ENCODE data around the gene KLHL29.

Gene KLHL29

DNA sequence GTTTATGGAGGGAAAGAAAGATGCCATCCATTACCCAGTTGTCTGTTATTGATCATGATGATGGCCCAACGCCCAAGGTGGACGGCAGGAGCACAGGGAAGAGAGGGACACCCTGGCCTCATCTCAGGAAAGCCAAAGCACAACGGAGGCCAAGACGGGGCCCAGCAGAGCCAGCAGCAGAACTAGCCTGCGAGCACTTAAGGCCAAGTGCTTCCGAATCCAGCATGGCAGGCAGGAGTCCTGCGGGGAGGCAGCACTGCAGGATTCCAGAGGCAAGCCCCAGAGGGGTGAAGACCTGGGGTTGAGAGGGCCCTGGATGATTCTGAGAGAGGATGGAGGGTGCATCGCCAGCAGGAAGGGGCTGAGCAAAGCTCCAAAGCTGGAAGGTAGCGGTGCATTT, 28.3 kb upstream of the KLHL29 start:
- no peak overlapping the region for H3K27ac ChIP-seq
- TF ChIP-seq, protein P1, sequence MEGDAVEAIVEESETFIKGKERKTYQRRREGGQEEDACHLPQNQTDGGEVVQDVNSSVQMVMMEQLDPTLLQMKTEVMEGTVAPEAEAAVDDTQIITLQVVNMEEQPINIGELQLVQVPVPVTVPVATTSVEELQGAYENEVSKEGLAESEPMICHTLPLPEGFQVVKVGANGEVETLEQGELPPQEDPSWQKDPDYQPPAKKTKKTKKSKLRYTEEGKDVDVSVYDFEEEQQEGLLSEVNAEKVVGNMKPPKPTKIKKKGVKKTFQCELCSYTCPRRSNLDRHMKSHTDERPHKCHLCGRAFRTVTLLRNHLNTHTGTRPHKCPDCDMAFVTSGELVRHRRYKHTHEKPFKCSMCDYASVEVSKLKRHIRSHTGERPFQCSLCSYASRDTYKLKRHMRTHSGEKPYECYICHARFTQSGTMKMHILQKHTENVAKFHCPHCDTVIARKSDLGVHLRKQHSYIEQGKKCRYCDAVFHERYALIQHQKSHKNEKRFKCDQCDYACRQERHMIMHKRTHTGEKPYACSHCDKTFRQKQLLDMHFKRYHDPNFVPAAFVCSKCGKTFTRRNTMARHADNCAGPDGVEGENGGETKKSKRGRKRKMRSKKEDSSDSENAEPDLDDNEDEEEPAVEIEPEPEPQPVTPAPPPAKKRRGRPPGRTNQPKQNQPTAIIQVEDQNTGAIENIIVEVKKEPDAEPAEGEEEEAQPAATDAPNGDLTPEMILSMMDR (conservative IDR thresholded peaks at IDR 0.05; ENCODE audit: low read depth) = no peak
- CTCF ChIA-PET = no interaction called here
- POLR2A ChIA-PET (ENCODE audit: low non-redundant PET) = no interaction called here
- DNase-seq (ENCODE audit: low spot score) = no peak

DNA sequence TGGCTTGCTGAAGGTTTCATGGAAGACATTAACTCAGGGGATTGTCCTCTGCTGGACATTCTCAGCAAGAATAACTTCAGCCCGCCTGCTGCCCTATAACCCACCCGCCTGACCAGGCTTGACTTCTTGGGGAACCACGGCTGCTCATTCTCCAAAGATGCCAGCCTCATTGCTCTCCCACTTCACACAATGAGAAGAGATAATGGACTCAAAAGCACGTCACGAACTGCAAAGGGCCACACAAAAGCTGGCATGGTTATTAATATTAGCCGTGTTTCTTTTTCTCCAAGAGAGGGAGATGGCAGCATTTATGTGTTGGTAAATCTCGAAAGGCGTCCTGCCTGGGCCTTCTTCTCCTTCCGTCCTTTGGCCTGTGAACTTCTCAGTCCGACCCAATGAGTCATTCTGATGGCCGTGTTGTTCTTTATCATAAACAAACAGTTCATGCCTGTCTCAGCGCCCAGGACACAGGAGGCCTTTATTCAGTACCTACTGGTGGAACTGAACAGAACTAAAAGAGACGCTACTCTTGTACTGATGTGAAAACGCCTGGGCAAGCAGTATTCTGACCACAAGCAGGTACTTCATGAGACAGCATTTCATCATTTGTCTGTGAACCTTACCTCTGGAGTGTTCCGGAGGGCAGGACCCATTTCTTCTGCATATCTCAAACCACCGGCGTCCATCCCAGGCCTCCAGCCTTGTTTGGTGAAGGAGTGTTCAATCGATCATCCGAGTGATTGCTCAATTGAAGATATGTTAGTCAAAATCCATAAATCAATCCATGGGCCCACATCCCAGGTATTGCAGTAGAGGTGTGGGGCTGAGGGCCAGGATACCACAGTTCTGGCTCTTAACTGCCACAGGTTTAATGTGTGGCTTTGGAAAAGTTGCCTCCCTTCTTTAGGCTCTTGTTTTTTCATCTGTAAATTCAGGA, 25.1 kb upstream of the KLHL29 start:
- no peak for DNase-seq (ENCODE audit: low spot score)
- TF ChIP-seq, protein P1 (conservative IDR thresholded peaks at IDR 0.05; ENCODE audit: low read depth) = no peak
- H3K27ac ChIP-seq = no peak overlapping the region
- ChIA-PET POLR2A (ENCODE audit: low non-redundant PET) (no interaction called here), CTCF (no interaction called here)

DNA sequence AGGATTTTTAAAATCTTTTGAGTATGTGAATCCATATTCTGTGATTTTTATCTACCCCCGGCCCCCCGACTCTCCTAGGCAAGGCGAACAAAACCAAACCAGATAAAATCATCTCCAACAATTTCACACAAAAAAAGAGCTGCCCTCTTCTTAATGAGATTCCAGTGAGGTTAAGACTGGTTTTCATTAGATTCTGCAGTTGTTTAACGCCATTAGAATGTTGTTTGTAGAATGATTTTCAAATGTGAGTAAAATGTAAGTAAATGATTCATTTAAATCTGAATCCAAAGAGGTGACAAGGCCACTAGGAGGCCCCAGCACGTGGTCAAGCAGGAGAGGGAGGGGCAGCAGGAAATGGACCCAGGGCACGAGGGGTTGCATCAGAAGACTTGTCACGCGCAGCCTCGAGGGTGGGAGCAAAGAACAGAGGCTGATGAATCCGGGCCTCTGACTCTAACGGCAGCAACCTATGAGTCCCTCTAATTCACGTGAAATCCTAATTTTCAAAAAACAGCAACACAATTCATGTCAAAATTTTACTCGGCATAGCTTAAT, 24.3 kb upstream of the KLHL29 start:
- TF ChIP-seq, protein P1 (conservative IDR thresholded peaks at IDR 0.05; ENCODE audit: low read depth) = no peak
- no peak for DNase-seq (ENCODE audit: low spot score)
- POLR2A ChIA-PET (ENCODE audit: low non-redundant PET) = no interaction called here
- CTCF ChIA-PET = no interaction called here
- no peak overlapping the region for H3K27ac ChIP-seq

- TF ChIP-seq, protein P1 (conservative IDR thresholded peaks at IDR 0.05; ENCODE audit: low read depth) = no peak
- no peak for DNase-seq (ENCODE audit: low spot score)
- ChIA-PET CTCF (no interaction called here), POLR2A (ENCODE audit: low non-redundant PET) (no interaction called here)
- no peak overlapping the region for H3K27ac ChIP-seq
Observed at GRCh38 chr2:23361152-23361551, 23.8 kb upstream of the KLHL29 start.

DNA sequence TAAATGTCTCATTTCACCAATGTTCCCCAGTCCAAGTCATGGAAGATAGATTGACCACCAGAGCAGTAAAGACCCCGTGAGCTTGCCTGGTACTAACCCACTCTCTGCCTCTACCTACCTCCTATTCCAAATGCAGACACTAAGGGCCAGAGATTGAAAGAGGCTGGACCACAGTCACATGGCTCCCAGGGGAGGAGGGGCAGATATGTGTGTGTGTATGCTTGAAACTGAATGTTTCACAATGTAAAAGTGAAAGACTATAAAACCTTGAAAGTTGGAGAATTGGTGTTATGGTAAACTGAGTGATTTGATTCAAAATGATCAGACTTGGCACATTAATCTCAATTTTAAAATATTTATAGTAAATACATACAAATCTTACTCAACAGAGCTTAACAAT, 21.7 kb upstream of the KLHL29 start:
- TF ChIP-seq, protein P1 (conservative IDR thresholded peaks at IDR 0.05; ENCODE audit: low read depth) = no peak
- ChIA-PET CTCF (interaction anchor here (0.9 kb wide), 1 partner anchor 14 kb away, joined by 3 read pairs; no protein-coding TSS in a partner anchor), POLR2A (ENCODE audit: low non-redundant PET) (no interaction called here)
- no peak for DNase-seq (ENCODE audit: low spot score)
- H3K27ac ChIP-seq = no peak overlapping the region

DNA sequence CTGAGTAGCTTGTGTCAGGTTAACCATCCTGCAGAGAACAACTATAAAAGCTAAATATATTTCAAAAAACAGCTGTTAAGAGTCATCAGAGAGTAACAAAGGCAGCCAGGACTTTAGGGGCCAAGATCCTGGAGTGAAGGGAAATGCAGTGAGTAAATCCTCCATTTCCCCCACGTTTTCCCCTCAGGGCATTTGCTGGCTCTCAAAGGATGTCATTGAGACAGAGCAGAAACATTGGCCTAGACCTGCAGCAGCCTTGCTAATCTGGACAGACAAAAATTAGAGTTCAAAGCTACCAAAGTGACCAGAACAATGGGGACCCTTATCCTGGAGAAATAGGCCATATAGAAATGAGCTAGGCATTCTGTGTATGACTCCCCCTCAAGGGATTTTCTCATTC, 21.1 kb upstream of the KLHL29 start:
- ChIA-PET POLR2A (ENCODE audit: low non-redundant PET) (no interaction called here), CTCF (no interaction called here)
- TF ChIP-seq, protein P1 (conservative IDR thresholded peaks at IDR 0.05; ENCODE audit: low read depth) = no peak
- no peak for DNase-seq (ENCODE audit: low spot score)
- H3K27ac ChIP-seq = no peak overlapping the region

All from RWPE1 (cell line).